ENCODE data around the gene NBR1. TPM values are rescaled to one million over a fixed set of nuclear protein-coding genes. Genes with fewer than 3 reads are reported as not detected.
A peak's percentile ranks its signal among the peaks of the same experiment; 100 is the strongest.
"Not testable (repeated sequence)": the region's sequence is repeated elsewhere in the genome, so short reads cannot be mapped to it uniquely, and the experiment has no call there.

Gene NBR1
- polyA plus RNA-seq, 6 donors from 2014 or later, result 42.9 to 55.5 (median 49.9) TPM

DNA sequence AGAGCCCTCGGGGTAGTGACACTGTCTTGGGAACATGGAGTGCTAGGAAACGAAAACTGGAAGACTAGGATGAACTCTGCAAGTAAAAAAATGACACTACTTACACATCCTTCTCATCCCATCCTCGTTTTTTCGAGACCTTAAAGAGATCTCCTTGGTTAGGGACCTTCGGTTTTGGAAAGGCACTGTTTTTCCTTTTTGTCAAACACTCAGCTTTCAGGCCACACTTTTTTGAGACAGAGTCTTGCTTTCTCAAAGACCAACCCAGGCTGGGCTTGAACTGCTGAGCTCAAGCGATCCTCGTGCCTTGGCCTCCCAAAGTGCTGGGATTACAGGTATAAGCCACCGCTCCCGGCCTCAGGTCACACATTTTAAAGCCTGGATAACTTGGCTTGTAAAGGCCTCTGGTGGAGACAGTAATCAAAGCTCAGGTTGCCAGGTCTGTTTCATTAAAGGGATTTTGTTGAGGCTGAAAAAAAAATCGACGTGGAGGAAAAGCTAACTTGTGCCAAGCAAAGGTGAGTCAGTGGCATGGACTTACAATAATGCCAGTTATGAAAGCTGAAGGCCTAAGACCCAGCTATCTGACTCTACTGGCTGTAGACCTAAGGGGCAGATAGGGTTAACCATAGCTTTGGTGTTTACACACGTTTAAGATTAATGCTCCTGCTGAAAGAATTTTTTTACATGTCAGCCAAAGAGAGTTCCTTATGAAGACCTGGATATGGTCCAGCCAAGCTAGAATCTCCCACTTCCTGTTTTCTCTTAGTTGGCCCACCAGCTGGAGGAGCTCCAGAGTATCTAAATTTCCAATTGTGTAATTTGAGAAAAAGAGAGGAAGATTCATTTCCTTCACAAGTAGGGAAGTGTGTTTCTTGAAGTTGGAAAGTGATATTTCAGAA lies 823 bp downstream of the NBR1 start:
- no peak overlapping the region for H3K27ac Mint-ChIP-seq
- no peak for DNase-seq
- no peaks in the 10 kb centered on the region for H3K27me3 Mint-ChIP-seq
- H3K4me3 Mint-ChIP-seq, result no peak overlapping the region
- no peaks in the 10 kb centered on the region for H3K36me3 Mint-ChIP-seq
- H3K4me1 Mint-ChIP-seq, result peaks cover 15 to 26% (median 18%) of the 10 kb centered on the region in 3 donors
- no peaks in the 10 kb centered on the region for H3K9me3 Mint-ChIP-seq
- ATAC-seq (ENCODE audit: low read depth in 2 of 2), result no peak

DNA sequence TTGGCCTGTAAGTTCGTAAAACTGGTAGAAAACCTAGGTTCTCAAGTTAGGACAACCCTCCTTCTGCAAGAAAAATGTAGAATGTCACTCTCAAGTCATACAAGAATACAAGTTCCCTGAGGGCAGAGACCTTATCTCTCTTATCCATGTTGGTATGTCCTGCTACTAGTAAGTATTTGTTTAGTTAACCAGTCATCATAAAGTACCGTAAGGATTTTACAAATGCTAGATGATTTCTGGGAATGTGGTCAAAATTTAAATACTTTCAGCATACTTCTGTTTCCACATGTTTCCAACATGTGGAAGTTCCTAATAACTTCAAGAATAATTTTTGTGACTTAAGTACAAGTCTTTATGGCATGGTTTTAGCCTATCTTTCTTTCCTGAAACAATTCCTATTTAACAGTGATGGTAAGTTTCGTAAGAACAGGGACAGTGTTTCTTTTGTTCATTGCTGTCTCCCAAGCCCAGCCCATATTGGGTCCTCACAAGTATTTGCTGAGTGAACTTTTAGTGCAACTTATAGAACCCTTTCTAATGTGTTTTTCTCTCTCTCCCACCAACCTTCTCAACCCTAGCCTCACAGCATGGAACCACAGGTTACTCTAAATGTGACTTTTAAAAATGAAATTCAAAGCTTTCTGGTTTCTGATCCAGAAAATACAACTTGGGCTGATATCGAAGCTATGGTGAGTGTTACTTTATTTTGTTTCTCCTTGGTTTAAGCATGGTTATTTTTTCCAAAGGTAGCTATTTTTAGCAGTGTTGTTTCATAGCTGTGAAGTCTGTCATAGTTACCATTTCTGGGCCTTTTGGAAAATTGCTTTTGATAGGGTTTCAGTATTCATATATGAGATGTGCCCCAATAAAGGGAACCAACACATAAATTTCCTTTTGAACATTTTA lies 4.5 kb downstream of the NBR1 start:
- Mint-ChIP-seq H3K27ac (peak overlapping the region in 4 of 6 donors; percentile 30 to 76 (median 56)), H3K27me3 (no peaks in the 10 kb centered on the region), H3K4me1 (peaks cover 21 to 29% (median 23%) of the 10 kb centered on the region in 3 donors), H3K36me3 (no peaks in the 10 kb centered on the region), H3K4me3 (peak overlapping the region in 2 of 8 donors; percentile 24 to 66), H3K9me3 (no peaks in the 10 kb centered on the region)
- DNase-seq (no peak), ATAC-seq (ENCODE audit: low read depth in 2 of 2) (no peak)

DNA sequence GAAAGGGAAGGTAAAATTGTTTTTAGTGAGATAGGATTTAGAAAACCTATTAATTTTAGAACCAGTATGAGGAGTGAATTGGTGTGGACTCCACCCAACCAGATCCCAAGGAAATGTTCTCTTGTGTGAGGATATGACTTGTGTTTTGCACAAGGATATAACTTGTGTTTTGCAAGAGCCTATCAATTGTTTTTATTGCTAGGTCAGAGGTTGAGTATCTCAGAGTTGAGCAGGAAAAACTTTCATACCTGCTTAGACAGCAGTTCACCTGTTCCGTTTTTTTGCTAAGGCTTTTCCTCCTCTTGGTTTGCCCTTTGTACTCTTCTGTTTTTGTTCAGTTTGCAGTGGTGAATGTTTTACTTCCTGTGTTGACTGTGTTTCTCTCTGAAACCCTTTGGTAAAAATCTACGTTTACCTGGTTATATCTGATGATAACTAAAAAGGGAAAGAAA lies 5.1 kb downstream of the NBR1 start:
- Mint-ChIP-seq H3K4me3 (no peak overlapping the region), H3K4me1 (peaks cover 21 to 29% (median 23%) of the 10 kb centered on the region in 3 donors), H3K36me3 (no peaks in the 10 kb centered on the region), H3K27me3 (no peaks in the 10 kb centered on the region), H3K9me3 (no peaks in the 10 kb centered on the region), H3K27ac (peak overlapping the region in 3 of 6 donors; percentile 51 to 71 (median 65))
- no peak for DNase-seq
- no peak for ATAC-seq (ENCODE audit: low read depth in 2 of 2)

DNA sequence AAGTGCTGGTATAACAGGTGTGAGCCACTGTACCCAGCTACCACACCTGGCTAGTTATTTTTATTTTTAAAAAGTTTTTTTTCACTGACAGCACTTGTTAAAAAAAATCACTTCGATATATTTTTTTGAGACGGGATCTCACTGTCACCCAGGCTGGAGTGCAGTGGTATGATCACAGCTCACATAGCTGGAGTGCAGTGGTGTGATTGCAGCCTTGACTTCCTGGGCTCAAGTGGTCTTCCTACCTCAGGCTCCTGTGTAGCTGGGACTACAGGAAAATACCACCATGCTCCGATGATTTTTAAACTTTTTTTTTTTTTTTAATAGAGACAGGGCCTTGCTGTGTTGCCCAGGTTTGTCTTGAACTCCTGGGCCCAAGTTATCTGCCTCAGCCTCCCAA lies 12.9 kb downstream of the NBR1 start:
- no peaks in the 10 kb centered on the region for H3K4me1 Mint-ChIP-seq
- no peaks in the 10 kb centered on the region for H3K27me3 Mint-ChIP-seq
- H3K27ac Mint-ChIP-seq, result peak overlapping the region in 1 of 6 donors; percentile 34
- no peak for ATAC-seq (ENCODE audit: low read depth in 2 of 2)
- no peak for DNase-seq
- H3K4me3 Mint-ChIP-seq, result no peak overlapping the region
- peaks cover 0 to 2% of the 10 kb centered on the region in 2 donors for H3K36me3 Mint-ChIP-seq
- peaks cover 0 to 1% (median 0%) of the 10 kb centered on the region in 7 donors for H3K9me3 Mint-ChIP-seq

DNA sequence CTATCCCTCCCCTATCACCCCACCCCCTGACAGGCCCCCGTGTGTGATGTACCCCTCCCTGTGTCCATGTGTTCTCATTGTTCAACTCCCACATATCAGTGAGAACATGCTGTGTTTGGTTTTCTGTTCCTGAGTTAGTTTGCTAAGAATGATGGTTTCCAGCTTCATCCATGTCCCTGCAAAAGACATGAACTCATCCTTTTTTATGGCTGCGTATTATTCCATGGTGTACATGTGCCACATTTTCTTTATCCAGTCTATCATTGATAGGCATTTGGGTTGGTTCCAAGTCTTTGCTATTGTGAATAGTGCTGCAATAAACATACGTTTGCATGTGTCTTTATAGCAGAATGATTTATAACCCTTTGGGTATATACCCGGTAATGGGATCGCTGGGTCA lies 15.6 kb downstream of the NBR1 start:
- not testable (repeated sequence) for H3K27ac Mint-ChIP-seq; H3K27me3 Mint-ChIP-seq; H3K36me3 Mint-ChIP-seq; ATAC-seq (ENCODE audit: low read depth in 2 of 2); H3K4me3 Mint-ChIP-seq; H3K4me1 Mint-ChIP-seq; DNase-seq; H3K9me3 Mint-ChIP-seq

DNA sequence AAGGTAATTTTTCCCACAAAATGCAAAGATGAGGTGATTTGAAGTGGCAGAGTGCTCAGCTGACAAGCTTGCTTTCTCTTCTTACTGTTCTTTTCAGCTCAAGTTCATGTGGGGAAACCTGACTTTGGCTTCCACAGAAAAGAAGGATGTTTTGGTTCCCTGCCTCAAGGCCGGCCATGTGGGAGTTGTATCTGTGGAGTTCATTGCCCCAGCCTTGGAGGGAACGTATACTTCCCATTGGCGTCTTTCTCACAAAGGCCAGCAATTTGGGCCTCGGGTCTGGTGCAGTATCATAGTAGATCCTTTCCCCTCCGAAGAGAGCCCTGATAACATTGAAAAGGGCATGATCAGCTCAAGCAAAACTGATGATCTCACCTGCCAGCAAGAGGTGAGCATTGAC lies 22.2 kb downstream of the NBR1 start:
- no peaks in the 10 kb centered on the region for H3K9me3 Mint-ChIP-seq
- H3K36me3 Mint-ChIP-seq, result peaks cover 31 to 32% of the 10 kb centered on the region in 2 donors
- H3K27me3 Mint-ChIP-seq, result no peaks in the 10 kb centered on the region
- H3K4me1 Mint-ChIP-seq, result no peaks in the 10 kb centered on the region
- no peak for ATAC-seq (ENCODE audit: low read depth in 2 of 2)
- H3K4me3 Mint-ChIP-seq, result peak overlapping the region in 1 of 8 donors; percentile 12
- H3K27ac Mint-ChIP-seq, result no peak overlapping the region
- DNase-seq, result no peak

DNA sequence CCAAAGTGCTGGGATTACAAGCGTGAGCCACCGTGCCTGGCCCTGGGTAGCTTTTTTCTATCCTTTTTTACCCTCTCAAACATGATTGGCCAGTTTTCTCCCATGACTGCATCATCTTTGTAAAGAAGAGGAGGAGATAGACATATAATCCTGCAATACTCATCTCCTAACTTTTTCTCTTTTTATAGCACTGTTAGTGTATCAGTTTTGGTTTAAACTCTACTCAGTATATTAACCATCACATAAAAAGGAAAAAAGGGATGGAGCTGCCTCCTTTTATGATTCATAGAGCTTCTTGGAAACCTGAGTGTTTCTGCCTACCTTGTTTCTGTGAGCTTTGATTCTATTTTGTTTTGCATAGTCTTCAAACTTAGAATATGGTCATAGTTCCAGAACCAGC lies 28.6 kb downstream of the NBR1 start:
- Mint-ChIP-seq H3K27me3 (no peaks in the 10 kb centered on the region), H3K4me3 (no peak overlapping the region), H3K27ac (no peak overlapping the region), H3K9me3 (no peaks in the 10 kb centered on the region), H3K36me3 (peaks cover 13 to 17% of the 10 kb centered on the region in 2 donors), H3K4me1 (no peaks in the 10 kb centered on the region)
- ATAC-seq (ENCODE audit: low read depth in 2 of 2) (no peak), DNase-seq (no peak)

DNA sequence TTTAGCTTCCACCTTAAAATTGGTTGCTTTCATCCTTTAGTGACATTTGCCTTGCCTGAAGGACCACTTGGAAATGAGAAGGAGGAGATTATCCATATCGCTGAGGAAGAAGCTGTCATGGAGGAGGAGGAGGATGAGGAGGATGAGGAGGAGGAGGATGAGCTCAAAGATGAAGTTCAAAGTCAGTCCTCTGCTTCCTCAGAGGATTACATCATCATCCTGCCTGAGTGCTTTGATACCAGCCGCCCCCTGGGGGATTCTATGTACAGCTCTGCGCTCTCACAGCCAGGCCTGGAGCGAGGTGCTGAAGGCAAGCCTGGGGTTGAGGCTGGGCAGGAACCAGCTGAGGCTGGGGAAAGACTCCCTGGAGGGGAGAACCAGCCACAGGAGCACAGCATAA lies 29.1 kb downstream of the NBR1 start:
- no peaks in the 10 kb centered on the region for H3K9me3 Mint-ChIP-seq
- no peaks in the 10 kb centered on the region for H3K27me3 Mint-ChIP-seq
- no peak overlapping the region for H3K4me3 Mint-ChIP-seq
- ATAC-seq (ENCODE audit: low read depth in 2 of 2) (peak; percentile 38 to 46), DNase-seq (no peak)
- peaks cover 10 to 15% of the 10 kb centered on the region in 2 donors for H3K36me3 Mint-ChIP-seq
- peak overlapping the region in 1 of 6 donors; percentile 20 for H3K27ac Mint-ChIP-seq
- H3K4me1 Mint-ChIP-seq, result no peaks in the 10 kb centered on the region

DNA sequence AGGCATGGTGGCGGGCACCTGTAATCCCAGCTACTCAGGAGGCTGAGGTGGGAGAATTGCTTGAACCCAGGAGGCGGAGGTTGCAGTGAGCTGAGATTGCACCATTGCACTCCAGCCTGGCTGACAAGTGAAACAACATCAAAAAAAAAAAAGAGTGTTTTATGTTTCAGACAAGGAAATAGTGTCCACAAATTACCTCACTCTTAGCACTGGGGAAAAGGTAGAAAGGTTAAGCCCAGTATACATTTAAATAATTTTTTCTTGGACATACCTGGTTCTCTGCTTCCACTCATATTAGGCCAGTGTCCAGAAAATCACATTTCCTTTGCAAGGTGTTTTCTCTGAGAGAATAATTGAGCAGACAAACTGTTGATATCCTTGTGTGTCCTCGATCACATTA lies 32.0 kb downstream of the NBR1 start:
- DNase-seq; H3K9me3 Mint-ChIP-seq; H3K36me3 Mint-ChIP-seq; H3K27me3 Mint-ChIP-seq; ATAC-seq (ENCODE audit: low read depth in 2 of 2); H3K27ac Mint-ChIP-seq; H3K4me1 Mint-ChIP-seq; H3K4me3 Mint-ChIP-seq: not testable (repeated sequence)

DNA sequence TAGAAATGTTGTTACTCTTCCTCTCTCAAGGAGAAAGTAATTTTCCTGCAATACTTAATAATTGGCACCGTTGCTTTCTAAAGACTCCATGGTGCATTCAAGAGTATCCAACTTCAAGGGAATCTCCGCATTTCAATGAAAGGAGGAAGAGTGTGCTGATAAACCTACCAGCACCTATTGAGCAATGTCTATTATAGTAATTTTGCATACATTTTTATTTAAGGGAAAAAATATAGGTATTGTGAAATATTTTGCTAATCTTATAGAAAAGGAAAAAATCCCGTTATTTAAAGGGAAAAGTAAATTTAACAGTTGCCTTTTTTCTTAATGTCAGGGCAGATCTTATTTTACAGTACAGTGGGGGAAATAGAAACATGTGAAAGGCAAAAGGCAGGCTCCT lies 39.6 kb downstream of the NBR1 start:
- H3K4me1 Mint-ChIP-seq, result peaks cover 24 to 42% (median 35%) of the 10 kb centered on the region in 3 donors
- DNase-seq (no peak), ATAC-seq (ENCODE audit: low read depth in 2 of 2) (no peak)
- H3K36me3 Mint-ChIP-seq, result peaks cover 0 to 8% of the 10 kb centered on the region in 2 donors
- peak overlapping the region; percentile 88 to 100 (median 99) for H3K4me3 Mint-ChIP-seq
- H3K27ac Mint-ChIP-seq, result peak overlapping the region; percentile 88 to 100 (median 99)
- no peaks in the 10 kb centered on the region for H3K9me3 Mint-ChIP-seq
- no peaks in the 10 kb centered on the region for H3K27me3 Mint-ChIP-seq

DNA sequence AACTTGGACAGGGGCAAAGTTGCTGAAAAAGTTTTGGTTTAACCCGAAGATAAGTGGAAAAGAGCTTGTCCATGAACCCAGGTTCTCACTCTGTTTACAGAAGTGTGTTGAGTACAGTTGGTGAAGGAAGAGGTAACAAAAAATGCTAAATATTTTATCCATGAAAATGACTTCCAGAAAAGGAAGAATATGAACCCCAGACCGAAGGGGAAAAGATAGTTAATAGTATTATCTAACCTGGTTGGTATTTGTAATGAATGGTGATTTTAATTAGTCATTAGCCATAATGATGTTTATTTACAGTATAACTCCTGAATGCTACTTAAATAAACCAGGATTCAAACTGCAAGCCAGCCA lies 40.1 kb downstream of the NBR1 start:
- Mint-ChIP-seq H3K36me3 (peaks cover 0 to 13% of the 10 kb centered on the region in 2 donors), H3K4me1 (peaks cover 24 to 47% (median 40%) of the 10 kb centered on the region in 3 donors), H3K9me3 (no peaks in the 10 kb centered on the region), H3K4me3 (peak overlapping the region; percentile 88 to 100 (median 99)), H3K27me3 (no peaks in the 10 kb centered on the region), H3K27ac (peak overlapping the region; percentile 88 to 100 (median 99))
- no peak for DNase-seq
- ATAC-seq (ENCODE audit: low read depth in 2 of 2), result no peak

DNA sequence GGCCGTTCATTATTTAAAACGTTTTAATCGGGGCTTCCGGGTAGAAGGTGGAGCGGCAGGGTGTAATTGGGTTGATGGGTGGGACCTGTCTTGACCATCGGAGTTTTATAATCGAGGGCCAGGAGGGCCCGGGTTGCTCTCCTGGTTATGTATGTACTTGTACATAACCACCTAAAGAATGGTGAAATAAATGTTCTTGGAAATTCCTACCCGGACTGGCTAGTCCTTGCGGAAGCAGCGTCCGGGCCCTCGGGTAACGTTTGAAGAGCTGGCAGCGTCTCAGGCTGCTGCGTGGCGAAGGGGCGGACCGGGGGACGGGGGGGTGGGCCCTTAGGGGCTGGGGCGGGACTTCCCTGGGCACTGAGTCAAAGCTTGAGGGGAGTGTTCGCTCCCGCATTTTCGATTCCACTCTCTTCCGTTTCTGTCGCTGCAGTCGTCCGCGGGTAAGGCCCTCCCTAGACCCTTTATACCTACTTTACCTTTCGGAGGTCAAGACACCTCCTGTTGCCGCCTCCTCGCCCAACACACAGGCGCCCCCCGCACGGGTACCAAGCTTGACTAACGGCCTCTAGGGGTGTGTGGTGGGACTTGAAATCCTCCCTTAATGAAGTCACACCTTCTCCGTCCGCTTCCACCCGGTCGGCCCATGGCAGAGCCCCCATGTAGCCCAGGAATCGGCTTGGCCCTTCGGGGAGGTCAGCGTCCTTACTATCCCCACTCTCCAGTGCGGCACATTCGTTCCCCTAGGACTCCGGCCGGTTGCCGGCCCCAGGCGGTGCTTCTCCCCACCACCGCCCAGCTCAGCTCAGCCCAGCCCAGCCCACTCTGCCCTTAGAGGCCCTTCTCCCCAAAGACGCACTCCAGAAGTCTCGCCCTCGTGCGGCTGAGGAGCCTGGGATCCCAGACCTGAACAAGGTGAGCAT lies 40.7 kb downstream of the NBR1 start, which contains the start of gene TMEM106A:
TMEM106A (plus strand) TSS at position 396 of the 923 bp plus-strand sequence. CDS start 1,167 bp downstream, outside the sequence.
- H3K27ac Mint-ChIP-seq, result peak within 1 kb of the TSS; percentile 88 to 100 (median 99)
- peak within 1 kb of the TSS; percentile 88 to 100 (median 99) for H3K4me3 Mint-ChIP-seq
- H3K36me3 Mint-ChIP-seq, result peaks cover 0 to 13% of the 10 kb centered on the region in 2 donors
- no peaks in the 10 kb centered on the region for H3K9me3 Mint-ChIP-seq
- DNase-seq (peak; percentile 73), ATAC-seq (ENCODE audit: low read depth in 2 of 2) (peak; percentile 85 to 87)
- H3K27me3 Mint-ChIP-seq, result no peaks in the 10 kb centered on the region
- peaks cover 24 to 48% (median 45%) of the 10 kb centered on the region in 3 donors for H3K4me1 Mint-ChIP-seq

Measured in naive B cell (primary cell).